ENCODE results near the gene DNAAF1. TPM values are rescaled to one million over a fixed set of nuclear protein-coding genes. Genes with fewer than 3 reads are reported as not detected.

Gene DNAAF1
- polyA plus RNA-seq (2011; rRNA removed) (0.07 and 0.13 TPM in 2 replicates), polyA plus RNA-seq (2017; fragmentation: RNase III; extraction: RNeasy Plus Mini Kit Qiagen cat#74134 plus additional on column Dnase treatment) (0.14 to 0.31 TPM (median 0.21 TPM) in 3 replicates), polyA minus RNA-seq (2011; rRNA and poly(A)+ RNA removed) (not detected in 2 replicates)
- 0.04 and 0.10 TPM in 2 replicates for polyA plus RNA-seq (2012; cell fraction: cytosol; rRNA removed)
- polyA plus RNA-seq (2012; cell fraction: nucleus; rRNA removed) = 0.23 and 0.54 TPM in 2 replicates

DNA sequence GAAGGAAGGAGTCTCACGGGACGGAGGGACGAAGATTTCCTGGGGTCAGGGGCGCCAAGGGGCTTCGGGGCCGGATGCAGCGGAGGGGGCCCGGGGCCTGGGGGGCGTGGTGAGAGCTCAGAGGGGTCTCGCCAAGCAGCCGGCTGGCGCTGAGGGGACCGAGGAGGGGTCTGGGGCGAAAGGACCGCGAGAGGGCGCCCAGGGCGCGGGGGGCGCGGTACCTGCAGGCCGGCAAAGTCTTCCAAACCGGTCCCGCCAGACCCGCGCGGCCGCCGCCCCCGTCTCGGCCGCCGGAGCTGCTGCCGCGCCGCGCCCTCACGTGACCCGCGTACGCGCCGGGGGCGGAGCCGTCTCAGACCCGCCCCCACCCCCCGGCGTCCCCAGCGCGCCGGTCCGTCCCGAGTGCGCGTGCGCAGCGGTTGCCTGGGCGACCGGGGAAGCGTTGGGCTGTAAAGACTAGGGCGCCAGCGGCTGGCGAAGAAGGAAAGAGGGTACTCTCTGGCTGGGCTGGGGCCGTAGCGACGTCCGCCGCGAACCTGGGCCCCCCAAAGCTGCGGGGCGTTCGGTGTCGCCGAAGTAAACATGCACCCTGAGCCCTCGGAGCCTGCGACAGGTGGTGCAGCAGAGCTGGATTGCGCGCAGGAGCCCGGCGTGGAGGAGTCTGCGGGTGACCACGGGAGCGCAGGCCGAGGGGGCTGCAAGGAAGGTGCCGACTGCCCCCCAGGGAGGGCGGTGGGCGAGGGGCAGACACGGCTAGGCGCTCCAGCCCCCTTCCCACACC is at the start of gene DNAAF1, which contains the start of gene HSDL1:
DNAAF1 (plus strand) TSS at position 450 of the 781 bp plus-strand sequence; CDS start at position 583, 133 bp downstream.
HSDL1 (minus strand) TSS at position 319 of the 781 bp plus-strand sequence. CDS start 13,856 bp downstream, outside the sequence.
- Histone ChIP-seq H3K4me1 (peaks cover 5% of the 10 kb centered on the region; the same call in 1 of the 3 replicates), H3K4me3 (peak within 1 kb of the TSS; percentile 82), H3K4me2 (peak within 1 kb of the TSS; percentile 92), H3K9me3 (no peaks in the 10 kb centered on the region), H3K27ac (peak within 1 kb of the TSS; percentile 77 to 95)
- peak; percentile 82 to 85 for ATAC-seq
- CTCF ChIA-PET = interaction anchor here (0.6 to 1.4 kb wide), 6 partner anchors 13 to 60 kb away, joined by 3 to 5 read pairs (median 4); partner anchors contain the start of genes MBTPS1 and TAF1C
- FAIRE-seq = no peak
- 3% methylated on average over 13 of the region's 89 CpGs for WGBS (ENCODE audit: missing lambda C conversion rate)
- peak; percentile 83 to 87 for DNase-seq (ENCODE audit: low read depth in 1 of 2, low spot score in 1 of 2)
- POLR2A ChIA-PET = interaction anchor here (0.6 to 1.2 kb wide), 4 partner anchors 10 to 42 kb away, joined by 3 to 9 read pairs (median 4); partner anchors contain the start of genes MBTPS1 and TAF1C
- TF ChIP-seq JUN (IDR thresholded peaks at IDR 0.05) (peak in 1 of 2 experiments; percentile 48; a peak in 1 of 5 replicates), PHF8 (IDR thresholded peaks at IDR 0.05; ENCODE audit: borderline replicate concordance, low read depth) (no peak), HOXB13 (CRISPR knock-in tag; IDR thresholded peaks at IDR 0.05; ENCODE audit: low read depth) (no peak), HEYL (CRISPR knock-in tag; IDR thresholded peaks at IDR 0.05) (no peak), POLR2A (IDR thresholded peaks at IDR 0.05; ENCODE audit: low read length) (peak; percentile 78), BHLHE40 (IDR thresholded peaks at IDR 0.05; ENCODE audit: low read depth, low read length) (0 out of 2 replicates have a peak, but pooled peaks have one; percentile 32), MAZ (IDR thresholded peaks at IDR 0.05; ENCODE audit: borderline replicate concordance, low read depth, low read length) (no peak), FOXS1 (CRISPR knock-in tag; IDR thresholded peaks at IDR 0.05) (no peak), KDM1A (IDR thresholded peaks at IDR 0.05; ENCODE audit: low read depth) (0 out of 2 replicates have a peak, but pooled peaks have one; percentile 6)
- TF ChIP-seq, protein P1, sequence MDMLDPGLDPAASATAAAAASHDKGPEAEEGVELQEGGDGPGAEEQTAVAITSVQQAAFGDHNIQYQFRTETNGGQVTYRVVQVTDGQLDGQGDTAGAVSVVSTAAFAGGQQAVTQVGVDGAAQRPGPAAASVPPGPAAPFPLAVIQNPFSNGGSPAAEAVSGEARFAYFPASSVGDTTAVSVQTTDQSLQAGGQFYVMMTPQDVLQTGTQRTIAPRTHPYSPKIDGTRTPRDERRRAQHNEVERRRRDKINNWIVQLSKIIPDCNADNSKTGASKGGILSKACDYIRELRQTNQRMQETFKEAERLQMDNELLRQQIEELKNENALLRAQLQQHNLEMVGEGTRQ (IDR thresholded peaks at IDR 0.05) = no peak
- TF ChIP-seq, protein P2, sequence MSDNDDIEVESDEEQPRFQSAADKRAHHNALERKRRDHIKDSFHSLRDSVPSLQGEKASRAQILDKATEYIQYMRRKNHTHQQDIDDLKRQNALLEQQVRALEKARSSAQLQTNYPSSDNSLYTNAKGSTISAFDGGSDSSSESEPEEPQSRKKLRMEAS (IDR thresholded peaks at IDR 0.05) = peak; percentile 41; the same call in 1 of the 2 replicates
- TF ChIP-seq, protein P3, sequence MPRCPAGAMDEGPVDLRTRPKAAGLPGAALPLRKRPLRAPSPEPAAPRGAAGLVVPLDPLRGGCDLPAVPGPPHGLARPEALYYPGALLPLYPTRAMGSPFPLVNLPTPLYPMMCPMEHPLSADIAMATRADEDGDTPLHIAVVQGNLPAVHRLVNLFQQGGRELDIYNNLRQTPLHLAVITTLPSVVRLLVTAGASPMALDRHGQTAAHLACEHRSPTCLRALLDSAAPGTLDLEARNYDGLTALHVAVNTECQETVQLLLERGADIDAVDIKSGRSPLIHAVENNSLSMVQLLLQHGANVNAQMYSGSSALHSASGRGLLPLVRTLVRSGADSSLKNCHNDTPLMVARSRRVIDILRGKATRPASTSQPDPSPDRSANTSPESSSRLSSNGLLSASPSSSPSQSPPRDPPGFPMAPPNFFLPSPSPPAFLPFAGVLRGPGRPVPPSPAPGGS (IDR thresholded peaks at IDR 0.05) = peak; percentile 72; the same call in 2 of the 3 replicates

DNA sequence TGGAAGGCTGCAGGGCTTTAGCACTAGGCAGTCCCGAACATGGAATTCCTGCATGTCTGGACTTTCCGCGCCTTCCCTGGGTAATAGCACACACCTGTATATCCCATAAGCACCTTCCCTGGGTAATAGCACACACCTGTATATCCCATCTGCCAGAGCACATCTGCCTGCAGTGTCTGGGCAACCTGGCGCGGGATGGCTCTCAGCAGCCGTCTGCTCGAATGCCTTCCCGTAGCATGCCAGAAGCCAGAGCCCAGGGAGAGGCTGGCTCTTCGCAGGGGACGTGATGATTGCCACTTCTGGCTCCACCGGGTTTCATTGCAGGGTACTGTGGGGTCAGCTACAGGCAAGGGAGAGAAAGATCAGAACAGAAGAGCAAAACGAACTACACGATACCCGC is 49.6 kb upstream of the DNAAF1 start:
- no peak overlapping the region for H3K4me3 ChIP-seq
- WGBS (ENCODE audit: missing lambda C conversion rate) = 85% methylated on average over 14 of the region's 14 CpGs
- no peak overlapping the region for H3K27ac ChIP-seq
- ChIA-PET CTCF (interaction anchor here (1.0 to 2.8 kb wide), 3 partner anchors 11 to 91 kb away, joined by 3 to 16 read pairs (median 3); partner anchors contain the start of gene TAF1C), POLR2A (no interaction called here)
- H3K9me3 ChIP-seq = no peaks in the 10 kb centered on the region
- peaks cover 32% of the 10 kb centered on the region for H3K4me1 ChIP-seq
- no peak for ATAC-seq
- no peak for DNase-seq (ENCODE audit: low read depth in 1 of 2, low spot score in 1 of 2)
- TF ChIP-seq, protein P2 (IDR thresholded peaks at IDR 0.05) = no peak
- no peak for TF ChIP-seq EP300 (IDR thresholded peaks at IDR 0.05)
- no peak for TF ChIP-seq CBX8 (IDR thresholded peaks at IDR 0.05)
- TF ChIP-seq FOSL2 (IDR thresholded peaks at IDR 0.05) = no peak
- TF ChIP-seq FOSL2 (CRISPR knock-in tag; IDR thresholded peaks at IDR 0.05) = no peak
- TF ChIP-seq ZSCAN20 (CRISPR knock-in tag; IDR thresholded peaks at IDR 0.05) = no peak
- TF ChIP-seq, protein P4, sequence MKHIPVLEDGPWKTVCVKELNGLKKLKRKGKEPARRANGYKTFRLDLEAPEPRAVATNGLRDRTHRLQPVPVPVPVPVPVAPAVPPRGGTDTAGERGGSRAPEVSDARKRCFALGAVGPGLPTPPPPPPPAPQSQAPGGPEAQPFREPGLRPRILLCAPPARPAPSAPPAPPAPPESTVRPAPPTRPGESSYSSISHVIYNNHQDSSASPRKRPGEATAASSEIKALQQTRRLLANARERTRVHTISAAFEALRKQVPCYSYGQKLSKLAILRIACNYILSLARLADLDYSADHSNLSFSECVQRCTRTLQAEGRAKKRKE (CRISPR knock-in tag; IDR thresholded peaks at IDR 0.05; ENCODE audit: low read depth) = no peak
- no peak overlapping the region for H3K4me2 ChIP-seq
- no peak for FAIRE-seq

Measured in A549 (cell line).